Mucosa of descending colon (tissue), 3 donors: ENCODE measurements around the gene TMPRSS6. TPM values are rescaled to one million over a fixed set of nuclear protein-coding genes. Genes with fewer than 3 reads are reported as not detected.
A peak's percentile ranks its signal among the peaks of the same experiment; 100 is the strongest.

Experiments
- ATAC-seq: fragments of 200-7000 bp; cut with Tn5 transposase; one replicate; pipeline ENCODE4 v1.9.1; 2020; ENCODE audit warnings: mild to moderate bottlenecking, moderate library complexity
- DNase-seq, 3 donors: peaks; one replicate each; pipeline ENCODE4 v3.0.0-alpha.2; 2020
- H3K36me3 ChIP-seq: fragments of 200-600 bp; one replicate; pipeline ENCODE4 v1.8.0; 2021; ENCODE audit warnings: low read depth, mild to moderate bottlenecking
- H3K4me1 ChIP-seq: fragments of 200-600 bp; one replicate; pipeline ENCODE4 v1.8.0; 2021; ENCODE audit warnings: low read depth, mild to moderate bottlenecking
- H3K4me3 ChIP-seq: fragments of 200-600 bp; one replicate; pipeline ENCODE4 v1.8.0; 2021; ENCODE audit warnings: mild to moderate bottlenecking
- H3K9me3 ChIP-seq: fragments of 200-600 bp; one replicate; pipeline ENCODE4 v1.8.0; 2021; ENCODE audit warnings: mild to moderate bottlenecking
- CTCF ChIP-seq: fragments of 200-600 bp; IDR thresholded peaks from one replicate; pipeline ENCODE4 v1.8.0; 2022; ENCODE audit warnings: antibody characterized with exemption, mild to moderate bottlenecking
- intact Hi-C, 2 donors: fragments of 100-400 bp; cut with DNase I in 1 of 2; cut with micrococcal nuclease in 1 of 2; formaldehyde crosslinking; loops; one replicate each; pipeline versions ENCODE4 v1.11.0 to v1.11.1; 2022; cut with DNase I, micrococcal nuclease
- total RNA-seq, 3 donors: library from RNA; stranded (reverse); fragmentation: NEBNext Ultra II Directional in 2 of 3; extraction: Animal tissue kit (Norgen Biotek cat#: 25700) in 2 of 3; gene quantifications; one replicate each; pipeline versions ENCODE4 v1.2.1 to v1.2.4, GENCODE V29; 2021 to 2023
- donor health status: DM: no; HTN: no; CAD: no; lungs with moderate emphysema.
- donor health status: DM: no; HTN: no; CAD: no.
- donor health status: DM: no; HTN: yes; CAD: no.

TMPRSS6 gene
- total RNA-seq, 3 donors from 2014 or later: 0.29 to 0.46 TPM; not detected in 1

GRCh38 chr22:37111156-37111717 is 1.7 kb upstream of the TMPRSS6 start:
- Histone ChIP-seq H3K4me1 (no peaks in the 10 kb centered on the region), H3K4me3 (no peak overlapping the region), H3K36me3 (no peaks in the 10 kb centered on the region), H3K9me3 (no peaks in the 10 kb centered on the region)
- DNase-seq (no peak), ATAC-seq (no peak)
- TF ChIP-seq CTCF: no peak
- intact Hi-C loops: no loop called here

- intact Hi-C loops: no loop called here
- Histone ChIP-seq H3K36me3 (no peaks in the 10 kb centered on the region), H3K4me1 (no peaks in the 10 kb centered on the region), H3K9me3 (no peaks in the 10 kb centered on the region), H3K4me3 (no peak overlapping the region)
- DNase-seq (no peak), ATAC-seq (peak; percentile 55)
- no peak for TF ChIP-seq CTCF
Measured at GRCh38 chr22:37107816-37108621, 1.5 kb downstream of the TMPRSS6 start.

GRCh38 chr22:37105990-37106389 is 3.5 kb downstream of the TMPRSS6 start:
- ATAC-seq: no peak
- Histone ChIP-seq H3K4me1 (peaks cover 8% of the 10 kb centered on the region), H3K36me3 (no peaks in the 10 kb centered on the region), H3K4me3 (no peak overlapping the region), H3K9me3 (no peaks in the 10 kb centered on the region)
- no peak for DNase-seq
- intact Hi-C loops: no loop called here
- TF ChIP-seq CTCF: no peak

GRCh38 chr22:37105154-37105553 is 4.4 kb downstream of the TMPRSS6 start:
- no peaks in the 10 kb centered on the region for H3K36me3 ChIP-seq
- peak in 1 of 3 donors; percentile 15 for DNase-seq
- no peak for ATAC-seq
- TF ChIP-seq CTCF: no peak
- intact Hi-C loops: no loop called here
- no peaks in the 10 kb centered on the region for H3K9me3 ChIP-seq
- H3K4me1 ChIP-seq: peaks cover 12% of the 10 kb centered on the region
- no peak overlapping the region for H3K4me3 ChIP-seq

GRCh38 chr22:37103656-37104452 is 5.7 kb downstream of the TMPRSS6 start:
- no peak for DNase-seq
- Histone ChIP-seq H3K4me1 (peaks cover 13% of the 10 kb centered on the region), H3K4me3 (no peak overlapping the region), H3K36me3 (no peaks in the 10 kb centered on the region), H3K9me3 (no peaks in the 10 kb centered on the region)
- intact Hi-C loops: no loop called here
- no peak for TF ChIP-seq CTCF
- no peak for ATAC-seq
